Measurements from ENCODE around the gene THADA. TPM values are rescaled to one million over a fixed set of nuclear protein-coding genes. Genes with fewer than 3 reads are reported as not detected.

Gene THADA
- total RNA-seq, 1 donor from 2014 or later = 28.3 TPM

DNA sequence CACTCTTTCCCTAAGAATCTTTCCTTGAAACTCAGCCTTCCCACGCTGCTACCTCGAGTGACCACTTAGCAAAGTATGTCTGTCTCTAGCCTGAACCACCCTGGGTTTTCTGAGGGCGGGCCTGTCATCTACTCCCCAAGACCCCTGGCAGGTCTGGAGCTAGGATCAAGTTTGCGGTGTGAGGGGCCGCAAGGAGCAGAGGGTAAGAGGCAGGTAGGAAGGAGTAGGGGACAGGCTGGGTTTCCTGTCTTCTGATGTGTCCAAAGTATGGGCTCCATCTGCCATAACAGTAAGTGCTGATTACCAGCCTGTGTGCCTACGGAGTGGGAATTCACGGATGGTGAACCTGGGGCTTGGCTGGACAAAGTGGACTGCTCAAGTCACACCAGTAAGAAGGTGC is 394.8 kb downstream of the THADA start:
- Mint-ChIP-seq H3K9me3 (ENCODE audit: unreplicated experiment) (no peaks in the 10 kb centered on the region), H3K4me1 (ENCODE audit: unreplicated experiment) (peaks cover 7% of the 10 kb centered on the region), H3K36me3 (ENCODE audit: unreplicated experiment) (no peaks in the 10 kb centered on the region), H3K27ac (ENCODE audit: unreplicated experiment) (no peak overlapping the region), H3K4me3 (ENCODE audit: unreplicated experiment) (no peak overlapping the region), H3K27me3 (ENCODE audit: unreplicated experiment) (no peaks in the 10 kb centered on the region)
- no peak for DNase-seq (ENCODE audit: extremely low spot score, unreplicated experiment)
- TF ChIP-seq, protein P1, sequence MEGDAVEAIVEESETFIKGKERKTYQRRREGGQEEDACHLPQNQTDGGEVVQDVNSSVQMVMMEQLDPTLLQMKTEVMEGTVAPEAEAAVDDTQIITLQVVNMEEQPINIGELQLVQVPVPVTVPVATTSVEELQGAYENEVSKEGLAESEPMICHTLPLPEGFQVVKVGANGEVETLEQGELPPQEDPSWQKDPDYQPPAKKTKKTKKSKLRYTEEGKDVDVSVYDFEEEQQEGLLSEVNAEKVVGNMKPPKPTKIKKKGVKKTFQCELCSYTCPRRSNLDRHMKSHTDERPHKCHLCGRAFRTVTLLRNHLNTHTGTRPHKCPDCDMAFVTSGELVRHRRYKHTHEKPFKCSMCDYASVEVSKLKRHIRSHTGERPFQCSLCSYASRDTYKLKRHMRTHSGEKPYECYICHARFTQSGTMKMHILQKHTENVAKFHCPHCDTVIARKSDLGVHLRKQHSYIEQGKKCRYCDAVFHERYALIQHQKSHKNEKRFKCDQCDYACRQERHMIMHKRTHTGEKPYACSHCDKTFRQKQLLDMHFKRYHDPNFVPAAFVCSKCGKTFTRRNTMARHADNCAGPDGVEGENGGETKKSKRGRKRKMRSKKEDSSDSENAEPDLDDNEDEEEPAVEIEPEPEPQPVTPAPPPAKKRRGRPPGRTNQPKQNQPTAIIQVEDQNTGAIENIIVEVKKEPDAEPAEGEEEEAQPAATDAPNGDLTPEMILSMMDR (IDR thresholded peaks at IDR 0.05) = no peak

DNA sequence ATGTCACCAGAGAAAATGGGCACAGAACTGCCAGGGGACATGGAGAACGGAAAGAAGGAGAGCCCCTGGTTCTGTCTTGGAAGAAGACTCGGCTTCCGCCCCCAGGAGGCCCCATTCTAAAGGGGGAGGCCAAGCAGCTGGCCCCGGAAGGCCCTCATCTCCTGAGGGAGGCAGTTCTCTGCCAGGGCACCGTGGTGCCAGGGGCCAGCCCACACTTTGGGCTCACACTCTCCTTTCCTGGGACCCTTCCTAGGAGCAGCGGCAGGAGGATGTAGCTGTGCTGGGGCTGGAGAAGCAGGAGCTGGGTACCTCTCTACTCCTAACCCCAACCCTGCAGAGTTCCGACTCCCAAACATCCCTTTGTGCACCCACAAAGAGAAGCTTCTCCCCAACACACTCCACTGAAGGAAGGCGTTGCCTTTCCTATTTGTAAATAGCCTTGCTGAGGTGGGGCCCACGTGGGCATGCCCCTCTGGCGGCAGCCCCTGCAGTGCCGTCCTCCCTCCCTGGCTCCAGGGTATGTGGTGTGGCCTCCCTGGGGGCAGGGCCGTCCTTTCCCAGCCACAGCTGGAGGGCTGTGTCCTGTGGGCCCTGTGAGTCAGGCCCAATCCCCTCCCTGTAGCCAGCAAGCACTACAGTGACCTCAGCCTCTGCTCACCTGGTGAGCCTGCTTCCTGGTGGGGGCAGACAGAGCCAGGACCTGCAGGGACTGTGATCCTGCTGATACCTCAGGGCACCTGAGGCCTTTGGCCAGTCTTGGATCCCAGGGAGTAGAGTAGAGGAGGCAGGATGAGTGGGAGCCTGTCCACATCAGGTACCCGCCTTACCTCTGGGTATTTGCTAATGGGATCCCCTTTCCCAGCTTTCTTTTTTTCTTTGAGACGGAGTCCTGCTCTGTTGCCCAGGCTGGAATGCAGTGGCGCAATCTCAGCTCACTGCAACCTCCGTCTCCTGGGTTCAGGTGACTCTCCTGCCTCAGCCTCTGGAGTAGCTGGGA is 396.0 kb downstream of the THADA start:
- H3K27ac Mint-ChIP-seq (ENCODE audit: unreplicated experiment) = no peak overlapping the region
- no peak overlapping the region for H3K4me3 Mint-ChIP-seq (ENCODE audit: unreplicated experiment)

DNA sequence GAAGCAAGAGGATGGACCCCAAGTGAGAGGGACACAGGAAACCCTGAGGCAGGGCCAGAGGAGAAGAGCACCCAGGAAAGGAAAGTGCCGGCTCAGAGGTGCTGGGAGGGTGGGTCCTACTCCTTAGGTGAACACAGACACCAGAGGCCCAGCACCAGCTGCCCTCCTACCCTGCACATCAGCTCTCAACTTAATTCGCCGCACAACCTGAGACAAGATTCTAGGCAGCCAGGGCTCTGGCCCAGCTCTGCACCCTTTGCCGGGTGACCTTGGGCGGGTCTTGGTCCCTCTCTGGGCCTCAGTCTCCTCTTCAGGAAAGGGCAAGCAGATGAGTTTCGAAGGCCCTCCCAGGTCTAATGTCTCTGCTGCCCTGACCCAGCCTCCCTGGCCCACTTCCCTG is 397.6 kb downstream of the THADA start:
- Mint-ChIP-seq H3K4me1 (ENCODE audit: unreplicated experiment) (peaks cover 15% of the 10 kb centered on the region), H3K27me3 (ENCODE audit: unreplicated experiment) (no peaks in the 10 kb centered on the region), H3K36me3 (ENCODE audit: unreplicated experiment) (no peaks in the 10 kb centered on the region), H3K27ac (ENCODE audit: unreplicated experiment) (no peak overlapping the region), H3K9me3 (ENCODE audit: unreplicated experiment) (no peaks in the 10 kb centered on the region), H3K4me3 (ENCODE audit: unreplicated experiment) (no peak overlapping the region)
- DNase-seq (ENCODE audit: extremely low spot score, unreplicated experiment) = no peak
- TF ChIP-seq, protein P1 (IDR thresholded peaks at IDR 0.05) = no peak

More for the DNA sequence above, 396.0 kb downstream of the THADA start:
- TF ChIP-seq, protein P1 (IDR thresholded peaks at IDR 0.05) = no peak
- no peak for DNase-seq (ENCODE audit: extremely low spot score, unreplicated experiment)
- Mint-ChIP-seq H3K4me1 (ENCODE audit: unreplicated experiment) (peaks cover 7% of the 10 kb centered on the region), H3K36me3 (ENCODE audit: unreplicated experiment) (no peaks in the 10 kb centered on the region), H3K9me3 (ENCODE audit: unreplicated experiment) (no peaks in the 10 kb centered on the region), H3K27me3 (ENCODE audit: unreplicated experiment) (no peaks in the 10 kb centered on the region)

DNA sequence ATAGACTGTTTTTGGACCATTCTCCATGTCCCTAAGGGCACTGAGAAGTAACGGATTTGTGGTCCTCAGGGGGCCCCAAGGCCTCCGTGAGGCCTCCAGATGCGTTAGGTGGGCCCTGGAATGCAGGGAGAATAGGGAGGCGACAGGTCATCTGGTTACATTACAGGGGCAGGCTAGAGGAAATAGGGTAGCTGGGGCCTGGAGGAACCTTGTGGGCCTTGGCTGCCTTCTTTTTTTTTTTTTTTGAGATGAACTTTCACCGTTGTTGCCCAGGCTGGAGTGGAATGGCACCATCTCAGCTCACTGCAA is 398.3 kb downstream of the THADA start:
- Mint-ChIP-seq H3K36me3 (ENCODE audit: unreplicated experiment) (no peaks in the 10 kb centered on the region), H3K27me3 (ENCODE audit: unreplicated experiment) (no peaks in the 10 kb centered on the region), H3K4me1 (ENCODE audit: unreplicated experiment) (peaks cover 15% of the 10 kb centered on the region), H3K27ac (ENCODE audit: unreplicated experiment) (no peak overlapping the region), H3K4me3 (ENCODE audit: unreplicated experiment) (no peak overlapping the region), H3K9me3 (ENCODE audit: unreplicated experiment) (no peaks in the 10 kb centered on the region)
- no peak for DNase-seq (ENCODE audit: extremely low spot score, unreplicated experiment)
- TF ChIP-seq, protein P1 (IDR thresholded peaks at IDR 0.05) = no peak

DNA sequence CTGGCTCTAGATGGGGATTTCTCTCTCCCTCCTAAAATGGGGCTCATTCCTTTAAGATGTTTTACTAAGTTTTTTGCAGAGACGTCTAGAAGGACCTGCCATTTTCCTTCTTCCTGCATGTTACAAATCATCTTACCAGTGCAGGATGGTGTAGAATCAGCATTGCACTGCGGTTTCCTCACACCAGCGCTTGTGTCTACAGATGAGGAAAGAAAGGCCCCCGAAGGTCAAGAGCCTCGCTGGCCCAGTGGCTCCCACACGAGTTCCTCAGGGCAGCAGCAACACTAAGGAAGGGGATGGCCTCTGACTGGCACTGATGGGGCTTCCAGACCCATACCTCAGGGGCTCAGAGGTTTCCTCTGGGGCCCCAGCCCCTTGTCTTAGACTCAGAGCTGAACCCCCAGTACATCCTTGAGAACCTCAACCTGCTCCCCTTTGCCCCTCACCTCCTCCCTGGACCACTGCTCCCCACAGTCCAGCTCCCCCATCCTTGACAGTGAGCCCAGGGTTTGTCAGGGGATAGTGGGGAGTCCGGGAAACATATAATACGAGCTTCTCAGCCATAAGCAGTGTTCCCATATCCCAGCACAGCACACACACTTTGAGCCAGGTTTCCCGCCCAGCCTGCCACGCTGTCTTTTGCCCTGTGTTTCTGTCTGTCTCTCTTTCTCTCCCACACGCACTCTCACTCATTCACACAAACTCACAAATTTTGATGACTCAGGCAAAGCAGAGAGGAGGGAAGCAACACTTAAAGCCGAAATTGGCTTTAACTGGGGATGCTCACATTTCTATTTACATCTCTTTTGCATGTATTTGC is 398.9 kb downstream of the THADA start:
- peaks cover 15% of the 10 kb centered on the region for H3K4me1 Mint-ChIP-seq (ENCODE audit: unreplicated experiment)
- no peaks in the 10 kb centered on the region for H3K27me3 Mint-ChIP-seq (ENCODE audit: unreplicated experiment)
- no peaks in the 10 kb centered on the region for H3K9me3 Mint-ChIP-seq (ENCODE audit: unreplicated experiment)
- H3K36me3 Mint-ChIP-seq (ENCODE audit: unreplicated experiment) = no peaks in the 10 kb centered on the region
- H3K27ac Mint-ChIP-seq (ENCODE audit: unreplicated experiment) = no peak overlapping the region
- no peak overlapping the region for H3K4me3 Mint-ChIP-seq (ENCODE audit: unreplicated experiment)
- DNase-seq (ENCODE audit: extremely low spot score, unreplicated experiment) = no peak
- TF ChIP-seq, protein P1 (IDR thresholded peaks at IDR 0.05) = no peak

Measured in osteocyte (in vitro differentiated cells).